Inferior parietal cortex (tissue), 1 donor: ENCODE measurements around the gene CNOT8.
"Not testable (repeated sequence)": the region's sequence is repeated elsewhere in the genome, so short reads cannot be mapped to it uniquely, and the experiment has no call there.

Experiments used
- DNase-seq: peaks from one replicate; pipeline ENCODE4 v3.0.0-alpha.2; 2016; ENCODE audit errors: extremely low spot score

The CNOT8 gene

GRCh38 chr5:154858297-154858971 is at the start of gene CNOT8:
Gene CNOT8, plus strand, starts transcription at chr5:154858627. Its CDS starts 4,652 bp downstream, at chr5:154863279.
- peak; percentile 97 for DNase-seq

DNA sequence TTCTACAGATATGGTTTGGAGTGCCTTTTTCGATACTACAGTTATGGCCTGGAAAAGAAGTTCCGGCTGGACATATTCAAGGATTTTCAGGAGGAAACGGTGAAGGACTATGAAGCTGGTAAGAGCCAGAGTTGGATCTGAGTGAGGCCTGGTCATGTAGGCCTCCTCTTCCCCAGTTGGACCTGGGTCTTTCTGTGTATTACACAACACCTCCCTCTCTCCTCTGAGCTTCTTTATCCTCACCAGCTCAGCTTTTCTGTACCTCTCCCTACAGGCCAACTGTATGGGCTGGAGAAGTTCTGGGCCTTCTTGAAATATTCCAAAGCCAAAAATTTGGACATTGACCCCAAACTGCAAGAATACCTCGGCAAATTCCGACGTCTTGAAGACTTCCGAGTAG is 47.2 kb upstream of the CNOT8 start:
- no peak for DNase-seq

- peak; percentile 64 for DNase-seq
Observed at GRCh38 chr5:154811653-154812465, 46.6 kb upstream of the CNOT8 start.

GRCh38 chr5:154813158-154813557 is 45.3 kb upstream of the CNOT8 start:
- no peak for DNase-seq

DNA sequence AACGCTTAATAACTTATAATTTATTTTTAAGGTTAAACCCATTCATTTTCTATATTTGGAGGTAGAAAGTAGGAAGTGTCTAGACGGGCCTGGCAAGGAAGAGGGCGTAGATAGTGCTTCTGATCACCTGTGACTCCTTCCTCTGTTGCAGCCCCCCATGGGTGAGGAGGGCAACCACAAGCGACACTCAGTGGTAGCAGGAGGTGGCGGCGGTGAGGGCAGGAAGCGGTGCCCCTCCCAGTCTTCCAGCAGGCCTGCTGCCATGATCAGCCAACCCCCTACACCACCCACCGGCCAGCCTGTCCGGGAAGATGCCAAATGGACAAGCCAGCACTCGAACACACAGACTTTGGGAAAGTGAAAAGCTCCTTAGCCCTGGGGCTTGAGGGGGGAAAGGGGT is 44.7 kb upstream of the CNOT8 start:
- DNase-seq: no peak

- no peak for DNase-seq
Observed at GRCh38 chr5:154815025-154815424, 43.4 kb upstream of the CNOT8 start.

GRCh38 chr5:154815684-154816247 is 42.7 kb upstream of the CNOT8 start:
- DNase-seq: no peak

GRCh38 chr5:154816891-154817492 is 41.4 kb upstream of the CNOT8 start:
- no peak for DNase-seq

DNA sequence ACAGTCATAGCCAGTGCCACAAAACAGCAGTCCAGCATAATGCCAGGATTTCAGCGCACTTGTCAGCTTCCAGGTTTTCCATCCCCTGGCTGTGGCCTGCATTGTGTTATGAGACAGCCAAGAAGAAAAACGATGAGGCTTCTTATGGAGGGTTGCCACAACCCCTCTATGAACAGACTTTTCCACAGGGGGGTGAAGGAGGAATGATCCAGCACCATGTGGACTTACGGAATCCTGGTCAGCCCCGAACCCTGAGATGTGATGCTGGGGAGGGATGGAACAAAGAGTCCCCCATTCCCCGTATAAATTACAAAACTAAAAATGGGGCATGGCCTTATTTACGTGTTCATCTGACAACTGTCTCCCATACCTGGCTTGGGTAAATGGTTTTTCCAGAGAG is 40.6 kb upstream of the CNOT8 start:
- DNase-seq: no peak

- DNase-seq: no peak
Observed at GRCh38 chr5:154818471-154819116, 39.8 kb upstream of the CNOT8 start.

DNA sequence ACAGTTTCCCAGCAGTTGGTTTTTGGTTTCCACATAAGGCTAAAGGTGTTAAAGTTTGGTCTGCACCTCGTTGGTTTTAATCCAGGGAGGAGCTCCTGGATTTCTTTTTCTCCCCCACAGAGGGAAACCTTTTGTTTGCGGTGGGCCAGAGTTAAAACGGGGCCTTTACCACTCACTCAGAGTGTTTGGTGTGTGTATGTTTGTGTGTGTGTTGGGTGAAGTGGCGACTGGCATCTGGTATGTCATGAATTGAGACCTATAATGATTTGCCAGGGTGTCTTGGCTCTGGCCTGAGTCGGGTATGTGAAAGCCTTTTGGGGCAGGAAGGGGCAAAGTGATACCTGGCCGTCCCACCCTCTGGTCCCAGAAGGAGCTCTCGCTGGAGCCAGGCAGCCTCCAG is 38.9 kb upstream of the CNOT8 start:
- no peak for DNase-seq

GRCh38 chr5:154820383-154820782 is 38.0 kb upstream of the CNOT8 start:
- DNase-seq: no peak

GRCh38 chr5:154822896-154823295 is 35.5 kb upstream of the CNOT8 start:
- not testable (repeated sequence) for DNase-seq

DNA sequence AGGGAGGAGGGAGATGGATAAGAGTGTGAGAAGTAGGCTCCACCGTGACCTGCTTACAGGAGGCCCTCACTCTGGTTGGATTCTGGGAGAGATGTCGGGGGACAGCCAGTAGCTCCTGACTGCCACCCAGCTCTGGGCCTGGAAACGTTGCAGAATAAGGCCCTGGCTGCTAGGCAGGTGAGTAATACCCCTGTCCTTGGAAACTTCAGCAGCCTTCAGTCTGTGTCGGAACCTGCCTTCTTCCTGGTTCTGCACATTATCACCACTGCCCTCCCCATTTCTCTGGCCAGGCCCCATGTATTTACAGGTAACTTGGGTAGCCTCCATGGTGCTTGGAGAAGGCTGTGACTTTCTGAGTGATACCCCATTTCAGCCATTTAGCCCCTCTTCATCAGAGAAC is 34.8 kb upstream of the CNOT8 start:
- no peak for DNase-seq

GRCh38 chr5:154824070-154824469 is 34.4 kb upstream of the CNOT8 start:
- DNase-seq: no peak

DNA sequence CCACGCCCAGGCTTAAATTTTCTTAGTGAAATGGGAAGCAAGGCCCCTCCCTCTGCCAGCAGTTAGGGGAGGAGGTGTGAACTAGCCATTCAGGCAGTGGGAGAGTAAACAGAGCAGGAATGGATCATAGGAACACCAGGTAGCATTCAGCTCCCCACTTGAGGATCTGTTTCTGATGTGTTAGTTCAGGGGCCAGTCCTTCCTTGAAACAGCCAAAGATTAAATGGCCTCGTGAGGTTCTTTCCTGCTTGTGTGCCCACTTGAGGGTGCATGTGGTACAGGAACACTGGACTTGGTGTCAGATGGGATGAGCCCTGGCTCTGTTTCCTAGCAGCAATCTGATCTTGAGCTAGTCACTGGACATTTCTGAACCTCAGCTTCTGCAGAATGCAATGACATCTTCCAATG is 29.2 kb upstream of the CNOT8 start:
- DNase-seq: no peak

GRCh38 chr5:154829589-154830218 is 28.7 kb upstream of the CNOT8 start:
- no peak for DNase-seq

DNA sequence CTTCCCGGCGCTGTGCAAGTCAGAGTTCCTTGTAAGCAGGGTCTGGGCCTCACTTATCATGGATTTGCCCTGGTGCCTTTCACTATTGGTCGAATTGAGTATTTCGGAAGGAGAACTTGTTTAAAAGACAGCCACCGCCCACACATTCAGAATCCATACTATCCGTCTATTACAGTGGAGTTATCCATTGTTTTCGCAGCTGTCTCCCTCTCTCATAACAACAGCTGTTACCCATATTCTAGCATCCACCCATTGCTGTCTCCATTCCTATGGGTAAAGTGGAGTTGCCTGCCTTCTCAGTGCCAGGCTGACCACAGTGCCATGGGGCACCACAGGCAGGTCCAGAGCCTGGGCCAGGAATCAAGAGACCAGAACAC is 28.2 kb upstream of the CNOT8 start:
- DNase-seq: no peak

DNA sequence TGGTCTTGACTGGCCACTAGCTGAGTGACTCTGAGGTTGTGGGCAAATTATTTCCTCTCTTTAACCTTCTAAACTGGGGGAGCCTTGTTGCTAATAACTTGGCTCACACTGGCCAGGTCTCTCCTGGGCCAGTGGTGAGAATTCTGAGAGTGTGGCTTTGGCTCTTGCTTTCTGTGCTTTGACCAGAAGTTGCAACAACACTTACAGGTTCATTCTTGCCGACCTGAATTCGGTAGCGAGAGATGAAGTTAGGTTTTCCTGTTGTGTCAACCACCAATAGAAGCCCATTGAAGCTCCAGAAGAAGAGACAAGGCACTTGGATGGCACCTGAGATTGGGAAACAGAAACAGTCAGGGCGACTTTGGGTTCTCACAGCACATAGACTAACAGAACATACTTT is 27.8 kb upstream of the CNOT8 start:
- DNase-seq: no peak

DNA sequence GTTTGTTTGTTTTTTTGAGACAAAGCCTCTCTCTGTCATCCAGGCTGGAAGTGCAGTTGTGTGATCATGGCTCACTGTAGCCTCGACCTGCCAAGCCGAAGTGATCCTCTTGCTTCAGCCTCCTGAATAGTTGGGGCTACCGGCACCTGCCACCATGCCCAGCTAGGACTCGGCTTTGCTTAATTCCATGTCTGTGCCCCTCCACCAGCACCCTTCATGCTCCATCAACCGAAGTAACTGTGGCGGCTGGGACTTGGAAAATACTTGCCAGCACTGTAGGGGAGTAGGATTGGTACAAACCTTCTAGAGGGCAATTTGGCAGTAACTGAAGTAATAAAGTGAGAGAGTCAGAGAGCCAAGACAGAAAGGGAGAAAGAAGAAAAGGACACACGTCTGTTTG is 27.0 kb upstream of the CNOT8 start:
- DNase-seq: no peak

GRCh38 chr5:154832804-154833203 is 25.6 kb upstream of the CNOT8 start:
- not testable (repeated sequence) for DNase-seq

DNA sequence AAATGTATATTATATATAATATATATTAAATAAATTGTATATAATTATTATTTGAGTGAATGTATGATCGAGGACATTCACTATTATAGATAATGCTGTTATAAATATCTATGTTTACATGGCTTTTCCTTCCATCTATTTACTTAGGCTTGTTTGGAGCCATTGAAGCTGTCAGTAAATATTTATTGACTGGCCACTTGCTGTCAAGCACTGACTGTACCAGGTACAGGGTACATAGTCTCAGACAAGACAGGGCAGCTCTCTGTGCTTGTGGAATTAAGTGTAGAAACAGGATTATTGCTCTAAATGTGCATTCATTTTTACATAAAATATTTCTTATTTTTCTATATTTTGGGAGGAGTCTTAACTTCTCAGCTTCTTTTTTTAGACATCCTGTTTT is 24.4 kb upstream of the CNOT8 start:
- DNase-seq: no peak
